Lung microvascular endothelial cell (primary cell): ENCODE results near the gene ZNF787. TPM values are rescaled to one million over a fixed set of nuclear protein-coding genes. Genes with fewer than 3 reads are reported as not detected.
A peak's percentile ranks its signal among the peaks of the same experiment; 100 is the strongest.

Experiments used
- DNase-seq, 2 donors: peaks; one replicate each; pipeline versions ENCODE4 v3.0.0 to v3.0.0-alpha.2; 2010; ENCODE audit warnings: low read depth in 2 of 2
- total RNA-seq: library from RNA; depleted of rRNA; stranded (reverse); fragments of >200 nt; gene quantifications from 2 replicates; pipeline ENCODE4 v1.2.1, GENCODE V29; 2014

ZNF787 gene
- total RNA-seq, 1 donor from 2014 or later, result 31.0 TPM

GRCh38 chr19:56120371-56121179 is 520 bp downstream of the ZNF787 start:
- peak; percentile 85 to 93 for DNase-seq

DNA sequence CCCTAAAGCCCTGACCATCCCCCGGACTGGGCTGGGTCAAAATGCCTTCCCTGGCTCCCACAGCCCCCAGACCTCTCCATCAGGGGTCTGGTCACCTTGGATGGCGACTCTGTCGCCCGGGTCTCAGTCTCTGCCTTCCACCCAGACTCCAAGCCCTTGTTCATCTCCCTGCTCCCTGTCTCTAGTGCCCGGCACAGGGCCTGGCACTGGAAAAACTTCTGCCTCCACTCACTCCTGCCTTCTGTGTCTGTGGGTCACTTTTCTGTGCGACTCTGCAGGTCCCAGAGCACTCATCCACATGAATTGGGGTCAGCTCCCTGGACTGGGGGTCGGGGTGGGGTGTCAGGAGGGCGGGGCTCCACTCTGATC is 1.1 kb downstream of the ZNF787 start:
- DNase-seq, result no peak

DNA sequence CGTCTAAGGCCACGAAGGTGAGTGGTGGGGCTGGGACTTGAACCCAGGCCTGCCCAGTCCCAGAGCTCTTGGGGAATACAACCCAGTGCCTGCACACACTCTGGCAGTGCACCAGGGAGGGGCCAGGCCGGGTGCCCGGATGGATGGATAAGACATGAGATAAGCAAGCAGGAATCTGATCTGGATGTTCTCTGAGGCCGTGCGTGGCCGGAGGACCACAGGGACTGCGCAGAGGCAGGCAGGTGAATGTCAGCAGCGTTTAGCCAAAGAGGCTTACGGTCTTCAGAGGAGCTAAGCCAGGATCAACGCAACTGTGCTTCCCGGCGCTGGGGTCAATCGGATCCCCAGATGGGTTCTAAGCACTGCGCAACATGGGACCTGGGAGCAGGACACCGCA is 1.5 kb downstream of the ZNF787 start:
- peak; percentile 26 to 56 for DNase-seq

DNA sequence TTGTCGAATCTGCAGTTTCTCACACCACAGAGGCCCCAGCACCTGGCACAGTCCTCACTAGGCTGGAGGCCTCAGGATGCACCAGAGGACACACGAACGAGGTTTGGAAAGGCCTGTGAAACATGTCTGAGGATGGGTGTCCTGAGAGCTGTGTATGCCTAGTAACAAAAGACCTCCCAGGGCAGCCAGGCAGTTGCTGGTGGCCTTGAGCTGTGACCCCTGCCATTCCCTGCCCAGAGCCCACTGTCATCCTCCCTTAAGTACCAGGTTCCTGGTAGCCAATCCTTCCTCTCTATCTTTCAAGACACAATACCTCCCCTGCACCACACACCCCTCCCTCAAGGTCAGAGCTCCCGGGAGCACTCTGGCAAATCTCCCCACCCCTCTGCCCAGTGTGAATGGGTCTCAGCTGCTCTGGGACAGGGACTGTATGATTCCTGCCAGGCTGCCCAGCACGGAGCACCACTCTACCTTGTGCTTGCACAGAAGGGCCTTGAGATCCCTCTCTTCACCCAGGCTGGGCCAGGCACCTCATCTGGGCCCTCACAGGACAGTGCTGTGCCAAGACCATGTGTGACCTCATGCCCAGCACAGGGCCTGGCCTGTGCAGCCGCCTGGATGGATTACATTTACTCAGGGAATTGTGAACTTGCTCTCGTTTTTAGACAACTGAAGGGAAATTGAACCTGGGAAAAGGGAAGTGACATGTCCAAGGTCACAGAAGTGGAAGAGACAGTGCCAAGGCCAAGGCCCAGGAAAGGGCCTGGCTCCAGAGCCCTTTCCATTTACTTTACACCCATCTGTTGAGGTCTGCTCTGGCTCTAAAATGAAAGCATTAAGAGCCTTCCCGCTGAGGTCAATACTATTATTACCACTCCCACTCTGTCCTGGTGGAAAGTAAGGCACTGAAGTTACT is 2.2 kb downstream of the ZNF787 start:
- DNase-seq, result peak in 1 of 2 donors; percentile 33

DNA sequence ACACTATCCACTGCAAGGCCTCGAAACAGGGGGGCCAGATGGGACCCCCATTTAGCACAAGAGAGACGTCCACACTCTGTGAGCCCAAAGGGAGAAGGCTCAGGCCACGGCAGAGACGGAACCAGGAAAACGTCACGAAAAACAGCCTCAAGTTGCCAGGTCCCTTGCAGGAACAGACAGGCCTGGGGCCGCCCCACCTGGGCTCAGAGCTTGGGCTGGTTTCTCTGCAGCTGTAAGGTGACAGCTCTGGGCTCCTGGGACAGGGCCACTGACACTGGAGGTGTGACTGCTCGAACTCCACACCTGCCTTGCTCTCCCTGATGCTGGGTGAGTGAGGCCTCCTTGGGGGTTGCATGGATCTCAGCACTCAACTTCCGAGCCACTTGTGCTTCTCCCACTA is 3.2 kb downstream of the ZNF787 start:
- DNase-seq, result no peak

DNA sequence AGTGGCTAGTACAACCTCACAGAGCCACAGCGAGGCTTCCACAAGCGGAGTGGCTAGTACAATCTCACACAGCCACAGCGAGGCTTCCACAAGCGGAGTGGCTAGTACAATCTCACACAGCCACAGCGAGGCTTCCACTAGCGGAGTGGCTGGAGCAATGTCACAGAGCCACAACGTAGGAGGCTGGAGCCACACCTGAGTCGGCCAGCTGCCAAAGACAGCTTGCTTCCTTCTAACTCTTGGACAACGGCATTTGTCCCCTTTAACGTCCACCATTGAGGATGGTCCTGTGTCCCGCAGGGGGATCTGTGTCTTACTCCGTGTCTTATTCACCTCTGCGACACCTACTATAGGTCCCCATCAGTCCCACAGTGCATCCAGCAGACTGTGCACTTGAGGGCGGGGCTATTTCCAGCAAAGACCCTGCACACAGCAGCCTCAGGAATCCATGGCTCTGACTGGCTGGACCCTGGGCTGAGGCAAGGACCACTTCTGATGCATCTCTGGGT is 3.7 kb downstream of the ZNF787 start:
- DNase-seq, result no peak

DNA sequence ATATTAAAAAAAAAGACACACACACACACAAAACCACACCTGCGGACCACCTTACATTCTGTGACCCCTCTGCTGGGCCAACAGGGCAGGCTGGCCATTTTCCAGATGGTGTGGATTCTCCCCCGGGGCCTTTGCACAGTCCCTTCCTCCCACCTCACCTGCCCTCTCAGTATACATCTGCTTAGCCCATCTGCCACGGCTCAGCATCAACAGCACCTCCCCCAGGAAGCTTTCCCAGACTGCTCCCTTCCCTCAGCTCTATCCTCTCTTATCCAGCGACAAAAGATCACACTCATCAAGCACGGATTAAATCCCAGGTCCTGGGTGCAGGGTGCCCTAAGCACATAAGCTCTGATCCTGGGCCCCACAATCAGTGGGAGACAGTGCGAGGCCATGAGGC is 4.5 kb downstream of the ZNF787 start:
- DNase-seq, result no peak

DNA sequence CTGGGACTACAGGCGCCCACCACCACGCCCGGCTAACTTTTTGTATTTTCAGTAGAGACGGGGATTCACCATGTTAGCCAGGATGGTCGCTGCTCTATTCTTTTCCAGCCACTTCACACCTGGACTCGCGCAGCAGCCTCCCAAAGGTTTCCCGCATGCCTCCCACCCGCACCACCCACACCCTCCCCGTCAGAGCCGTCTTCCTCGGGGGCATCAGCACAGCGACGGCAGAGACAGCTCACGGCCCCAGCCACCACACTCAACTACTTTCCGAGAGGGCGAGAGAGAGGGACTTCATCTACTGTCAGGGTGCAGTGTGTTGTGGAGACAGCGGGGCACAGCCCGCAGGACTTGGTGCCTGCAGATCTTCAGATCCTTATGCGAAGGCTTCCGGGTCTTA is 5.6 kb downstream of the ZNF787 start:
- no peak for DNase-seq

DNA sequence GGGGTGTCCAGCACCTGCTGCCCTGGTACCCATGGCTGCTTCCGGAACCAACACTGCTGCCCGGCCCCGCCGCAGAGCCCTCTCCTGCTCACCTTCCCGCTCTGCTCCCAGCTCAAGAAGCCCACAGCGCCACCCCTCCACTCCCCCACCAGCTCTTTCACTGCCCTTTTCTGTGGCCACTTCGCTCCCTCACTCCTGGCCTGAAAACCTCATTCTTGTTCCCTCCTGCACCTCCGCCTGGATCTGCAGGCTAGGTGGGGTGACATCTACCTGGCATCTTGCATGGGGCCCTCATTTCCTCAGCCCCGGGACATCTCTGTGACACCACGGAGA is 6.4 kb downstream of the ZNF787 start:
- no peak for DNase-seq

DNA sequence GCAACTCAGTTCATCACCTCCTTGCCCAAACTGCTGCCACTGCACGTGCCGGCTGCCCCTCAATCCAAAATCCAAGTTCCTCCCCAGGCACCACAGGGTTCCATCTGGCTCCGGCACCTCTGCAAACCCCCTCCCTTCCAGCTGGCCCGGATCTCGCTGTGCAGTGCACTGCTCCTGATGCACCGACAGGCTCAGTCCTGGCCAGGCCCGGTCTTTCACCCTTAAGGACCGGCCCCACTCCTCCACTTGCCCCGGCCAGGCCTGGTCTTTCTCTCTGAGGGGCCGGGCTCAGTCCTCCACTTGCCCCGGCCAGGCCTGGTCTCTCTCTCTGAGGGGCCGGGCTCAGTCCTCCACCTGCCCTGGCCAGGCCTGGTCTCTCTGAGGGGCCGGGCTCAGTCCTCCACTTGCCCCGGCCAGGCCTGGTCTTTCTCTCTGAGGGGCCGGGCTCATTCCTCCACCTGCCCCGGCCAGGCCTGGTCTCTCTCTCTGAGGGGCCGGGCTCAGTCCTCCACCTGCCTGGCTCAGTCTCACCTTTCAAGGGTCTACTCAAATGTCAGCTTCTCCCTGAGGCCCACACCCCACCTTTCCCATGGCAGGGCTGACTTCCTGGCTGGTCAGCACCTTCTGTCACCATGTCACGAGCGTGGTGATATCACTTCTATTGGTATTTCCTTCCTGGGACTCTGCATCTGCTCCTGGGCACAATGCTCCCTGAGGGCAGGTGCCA is 6.9 kb downstream of the ZNF787 start:
- DNase-seq, result no peak

DNA sequence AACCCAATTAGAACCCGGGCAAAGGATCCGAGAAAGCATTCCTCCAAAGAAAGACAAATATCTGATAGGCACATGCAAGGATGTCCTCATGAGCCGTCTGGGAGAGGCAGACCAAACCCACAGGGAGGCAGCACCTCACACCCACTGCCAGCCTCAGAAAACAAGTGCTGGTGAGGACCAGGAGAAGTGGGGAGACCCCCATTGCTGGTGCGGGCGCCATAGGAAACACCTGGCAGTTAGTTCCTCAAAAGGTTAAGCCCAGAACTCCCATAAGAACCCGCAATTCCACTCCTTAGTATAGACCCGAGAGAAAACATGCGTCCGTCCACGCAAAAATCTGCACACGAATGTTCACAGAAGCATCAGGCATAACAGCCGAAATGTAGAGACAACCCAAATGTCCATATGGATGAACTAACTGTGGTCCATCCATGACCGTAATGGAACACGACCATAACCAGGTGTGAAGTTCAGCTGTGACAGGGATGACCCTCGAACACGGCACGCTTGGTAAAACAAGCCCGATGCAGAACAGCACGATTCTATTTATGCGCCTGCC is 7.9 kb downstream of the ZNF787 start:
- DNase-seq, result no peak

DNA sequence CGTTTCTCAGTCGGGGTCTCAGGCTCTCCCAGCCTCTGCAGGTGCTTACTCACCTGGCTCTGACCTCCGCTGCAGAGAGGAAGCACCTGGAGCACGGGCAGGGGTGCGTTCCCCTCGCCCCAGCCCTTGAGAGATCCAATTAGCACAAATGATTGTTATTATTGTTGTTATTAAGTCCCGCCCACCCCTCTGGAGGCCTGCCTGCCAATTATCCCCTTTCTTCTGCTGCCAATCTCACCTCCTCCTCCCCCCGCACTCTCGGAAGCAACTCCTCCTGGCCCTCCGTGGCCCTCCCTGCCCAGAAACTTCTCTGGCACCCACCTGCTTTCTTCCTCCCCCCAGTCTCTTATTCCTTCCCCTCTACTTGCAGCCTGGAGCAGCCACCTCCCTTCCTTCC is 8.8 kb downstream of the ZNF787 start:
- DNase-seq, result no peak

DNA sequence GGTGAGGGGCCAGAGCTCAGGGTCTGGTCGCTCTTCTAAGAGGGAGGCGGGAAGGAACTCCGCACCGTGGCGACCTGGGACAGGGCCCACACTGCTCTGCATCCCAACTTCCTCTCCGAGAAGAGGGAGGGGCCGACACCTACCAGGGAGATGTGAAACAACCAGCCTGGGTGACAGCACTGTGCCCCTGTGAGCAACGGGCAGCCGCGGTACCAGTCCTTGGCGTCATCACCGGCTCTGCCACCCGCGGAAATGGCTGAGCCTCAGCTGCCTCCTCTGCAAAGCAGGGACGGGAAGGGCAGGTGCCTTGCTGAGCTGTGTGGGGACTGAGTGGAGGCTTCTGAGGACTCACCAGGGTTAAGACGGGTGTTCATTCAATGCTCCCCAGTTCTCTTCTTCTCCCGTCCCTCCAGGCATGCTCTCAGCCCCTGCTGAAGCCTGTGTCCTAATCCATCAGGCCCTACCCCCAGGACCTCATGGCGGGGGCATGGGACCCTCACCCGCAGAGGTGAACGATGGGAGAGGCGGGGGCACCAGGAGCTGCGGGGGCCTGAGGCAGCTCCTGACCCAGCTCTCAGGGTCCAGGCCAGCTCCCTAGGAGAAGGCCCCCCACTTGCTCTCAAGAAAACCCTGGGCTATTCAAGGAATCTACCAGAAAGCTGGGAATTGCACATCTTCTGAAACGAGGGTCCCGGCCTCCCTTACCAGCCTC is 9.3 kb downstream of the ZNF787 start:
- peak; percentile 31 to 43 for DNase-seq

- peak; percentile 68 to 79 for DNase-seq
Measured at GRCh38 chr19:56110515-56111448, 10.3 kb downstream of the ZNF787 start.

DNA sequence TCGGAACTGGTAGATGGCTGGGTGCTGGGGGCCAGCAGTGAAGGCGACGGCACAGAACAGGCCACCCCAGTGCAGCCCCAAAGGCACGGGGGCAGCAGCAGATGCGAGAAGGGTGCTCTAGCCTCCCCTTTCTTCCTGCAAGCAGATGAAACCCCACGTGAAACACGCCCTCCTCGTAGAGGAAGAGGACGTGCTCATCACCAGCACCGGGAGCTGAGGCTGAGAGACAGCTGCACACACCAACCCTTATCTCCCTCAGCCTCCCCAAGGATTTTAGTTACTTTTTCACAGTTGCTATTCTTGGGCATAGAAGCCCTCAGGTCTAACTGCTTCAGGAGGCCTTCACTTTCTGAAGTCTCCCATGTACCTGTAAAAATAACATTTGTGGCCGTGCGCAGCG is 11.9 kb downstream of the ZNF787 start:
- no peak for DNase-seq

DNA sequence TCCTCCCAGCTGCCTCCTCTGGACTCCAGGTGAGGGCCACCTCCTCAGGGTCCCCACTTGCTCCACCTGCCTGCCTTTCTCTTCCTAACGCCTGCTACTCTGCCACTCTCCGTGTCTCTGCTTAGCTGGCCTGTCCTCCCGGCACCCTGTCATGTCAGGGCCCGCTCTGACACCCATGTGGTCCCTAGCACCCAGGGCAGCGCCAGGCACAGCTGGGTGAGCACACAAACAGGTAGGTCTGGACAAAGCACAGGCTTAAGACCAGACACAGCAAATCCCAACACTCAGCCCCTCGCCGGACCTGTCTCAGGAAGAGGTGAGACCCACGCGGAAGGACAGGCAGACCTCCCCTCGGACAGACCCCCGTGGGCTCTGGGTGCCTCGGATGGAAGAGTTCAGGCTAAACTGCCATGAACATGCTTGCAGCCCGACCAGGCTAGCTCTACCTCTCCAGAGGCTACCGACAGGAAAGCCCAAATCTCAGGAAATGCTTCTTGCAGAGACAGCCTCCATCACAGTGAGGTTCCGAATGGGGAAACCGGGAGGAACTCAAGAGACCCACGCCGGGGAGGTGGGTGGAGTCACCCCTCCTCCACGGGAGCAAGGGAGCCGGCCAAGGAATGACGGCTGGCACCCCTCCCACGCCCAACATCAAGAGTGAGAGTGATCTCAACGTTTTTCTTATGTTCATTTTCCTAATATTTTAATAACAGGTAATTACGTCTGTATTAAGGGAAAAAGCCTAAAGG is 12.5 kb downstream of the ZNF787 start:
- no peak for DNase-seq

GRCh38 chr19:56107626-56108351 is 13.3 kb downstream of the ZNF787 start:
- DNase-seq, result no peak

- DNase-seq, result no peak
Measured at GRCh38 chr19:56106993-56107392, 14.1 kb downstream of the ZNF787 start.
